HG03442 (cell line): ENCODE results near the gene KCNJ11.

ENCODE experiments used
- ATAC-seq: cut with Tn5 transposase; IDR thresholded peaks from one replicate; pipeline ENCODE4 v1.9.1; 2021; ENCODE audit warnings: mild to moderate bottlenecking, moderate library complexity; ENCODE audit not compliant: unreplicated experiment

Gene KCNJ11

GRCh38 chr11:17392872-17393271, 4.4 kb upstream of the KCNJ11 start:
- ATAC-seq = no peak

- ATAC-seq = no peak
Measured at GRCh38 chr11:17391493-17392355, 3.3 kb upstream of the KCNJ11 start.

GRCh38 chr11:17389957-17390649, 1.6 kb upstream of the KCNJ11 start:
- ATAC-seq = no peak

- peak; percentile 45 for ATAC-seq
Measured at GRCh38 chr11:17389211-17389956, 925 bp upstream of the KCNJ11 start.

- ATAC-seq = no peak
Measured at GRCh38 chr11:17387811-17388210, 648 bp downstream of the KCNJ11 start.

GRCh38 chr11:17387254-17387653, 1.2 kb downstream of the KCNJ11 start:
- ATAC-seq = no peak

- ATAC-seq = peak; percentile 62
Measured at GRCh38 chr11:17386331-17387084, 2.0 kb downstream of the KCNJ11 start.

- ATAC-seq = no peak
Measured at GRCh38 chr11:17385926-17386325, 2.5 kb downstream of the KCNJ11 start.

GRCh38 chr11:17385492-17385891, 3.0 kb downstream of the KCNJ11 start:
- ATAC-seq = no peak

GRCh38 chr11:17384002-17384511, 4.4 kb downstream of the KCNJ11 start:
- ATAC-seq = peak; percentile 46

- ATAC-seq = no peak
Measured at GRCh38 chr11:17383461-17383860, 5.0 kb downstream of the KCNJ11 start.

GRCh38 chr11:17382046-17382728, 6.3 kb downstream of the KCNJ11 start:
- ATAC-seq = no peak

- no peak for ATAC-seq
Measured at GRCh38 chr11:17381156-17381555, 7.3 kb downstream of the KCNJ11 start.

GRCh38 chr11:17379383-17380180, 8.9 kb downstream of the KCNJ11 start:
- no peak for ATAC-seq

- ATAC-seq = no peak
Measured at GRCh38 chr11:17378655-17379054, 9.8 kb downstream of the KCNJ11 start.

- ATAC-seq = no peak
Measured at GRCh38 chr11:17376493-17376892, 12.0 kb downstream of the KCNJ11 start.

- ATAC-seq = no peak
Measured at GRCh38 chr11:17375547-17375946, 12.9 kb downstream of the KCNJ11 start.

GRCh38 chr11:17371614-17372013, 16.8 kb downstream of the KCNJ11 start:
- no peak for ATAC-seq

GRCh38 chr11:17369684-17370243, 18.7 kb downstream of the KCNJ11 start:
- no peak for ATAC-seq
